GM04504 (cell line): ENCODE measurements around the gene ADGRA1.

Experiments
- DNase-seq: peaks from one replicate; pipeline ENCODE4 v3.0.0-alpha.2; 2012; ENCODE audit warnings: low read depth

The ADGRA1 gene

GRCh38 chr10:133076274-133077038 is 11.3 kb upstream of the ADGRA1 start:
- DNase-seq = no peak

- no peak for DNase-seq
These were observed 7.7 kb upstream of the ADGRA1 start for GRCh38 chr10:133079836-133080682.

GRCh38 chr10:133080683-133081040 is 7.1 kb upstream of the ADGRA1 start:
- DNase-seq = no peak

- no peak for DNase-seq
These were observed 6.1 kb upstream of the ADGRA1 start for GRCh38 chr10:133081636-133082035.

- DNase-seq = no peak
These were observed 4.9 kb upstream of the ADGRA1 start for GRCh38 chr10:133082685-133083421.

GRCh38 chr10:133083422-133084100 is 4.2 kb upstream of the ADGRA1 start:
- DNase-seq = no peak

- DNase-seq = no peak
These were observed 3.2 kb upstream of the ADGRA1 start for GRCh38 chr10:133084491-133084890.

GRCh38 chr10:133085251-133086125 is 2.2 kb upstream of the ADGRA1 start:
- DNase-seq = no peak

GRCh38 chr10:133086247-133086646 is 1.5 kb upstream of the ADGRA1 start:
- DNase-seq = no peak

GRCh38 chr10:133087045-133087678 is 562 bp upstream of the ADGRA1 start:
- no peak for DNase-seq

- no peak for DNase-seq
These were observed 643 bp downstream of the ADGRA1 start for GRCh38 chr10:133088179-133088955.

GRCh38 chr10:133088956-133089800 is 1.5 kb downstream of the ADGRA1 start:
- DNase-seq = no peak

- DNase-seq = no peak
These were observed 2.4 kb downstream of the ADGRA1 start for GRCh38 chr10:133090101-133090500.

GRCh38 chr10:133090654-133091053 is 2.9 kb downstream of the ADGRA1 start:
- no peak for DNase-seq

GRCh38 chr10:133091316-133091715 is 3.6 kb downstream of the ADGRA1 start:
- no peak for DNase-seq

GRCh38 chr10:133093291-133093690 is 5.6 kb downstream of the ADGRA1 start:
- DNase-seq = no peak

- DNase-seq = no peak
These were observed 6.6 kb downstream of the ADGRA1 start for GRCh38 chr10:133094286-133094685.

GRCh38 chr10:133094866-133095265 is 7.1 kb downstream of the ADGRA1 start:
- no peak for DNase-seq

GRCh38 chr10:133095586-133095985 is 7.9 kb downstream of the ADGRA1 start:
- no peak for DNase-seq
